NT2/D1 (cell line): ENCODE measurements around the gene TBC1D2.

Source experiments
- DNase-seq: peaks from one replicate; pipeline ENCODE4 v3.0.0-alpha.2; 2011; ENCODE audit warnings: low read depth, low spot score
- H3K27me3 ChIP-seq: 2 replicates; pipeline ENCODE4 v1.6.0; 2011; ENCODE audit warnings: mild to moderate bottlenecking; ENCODE audit not compliant: insufficient read length, insufficient read depth
- H3K36me3 ChIP-seq: 2 replicates; pipeline ENCODE4 v1.6.1; 2011; ENCODE audit warnings: mild to moderate bottlenecking, low read length, mixed read lengths; ENCODE audit not compliant: insufficient read depth, insufficient read length
- H3K4me1 ChIP-seq: 2 replicates; pipeline ENCODE4 v1.5.1; 2011; ENCODE audit not compliant: insufficient read depth, insufficient read length
- H3K4me3 ChIP-seq: 2 replicates; pipeline ENCODE4 v1.5.1; 2011; ENCODE audit warnings: low read depth; ENCODE audit not compliant: insufficient read length
- H3K9ac ChIP-seq: 2 replicates; pipeline ENCODE4 v1.6.0; 2011; ENCODE audit warnings: low read depth; ENCODE audit not compliant: insufficient read length
- H3K9me3 ChIP-seq: 2 replicates; pipeline ENCODE4 v1.5.1; 2011; ENCODE audit warnings: mild to moderate bottlenecking, low read length; ENCODE audit not compliant: insufficient read depth
- SUZ12 ChIP-seq: IDR thresholded peaks from 2 replicates; pipeline ENCODE4 v1.6.1; 2011; ENCODE audit not compliant: insufficient read length, insufficient read depth; ENCODE audit errors: extremely low read depth
- YY1 ChIP-seq: IDR thresholded peaks from 2 replicates; pipeline ENCODE4 v1.6.1; 2011; ENCODE audit not compliant: insufficient read length, insufficient read depth
- ZNF274 ChIP-seq: IDR thresholded peaks from 2 replicates; pipeline ENCODE4 v1.6.1; 2011; ENCODE audit warnings: mild to moderate bottlenecking, low read depth, low read length

TBC1D2 gene

DNA sequence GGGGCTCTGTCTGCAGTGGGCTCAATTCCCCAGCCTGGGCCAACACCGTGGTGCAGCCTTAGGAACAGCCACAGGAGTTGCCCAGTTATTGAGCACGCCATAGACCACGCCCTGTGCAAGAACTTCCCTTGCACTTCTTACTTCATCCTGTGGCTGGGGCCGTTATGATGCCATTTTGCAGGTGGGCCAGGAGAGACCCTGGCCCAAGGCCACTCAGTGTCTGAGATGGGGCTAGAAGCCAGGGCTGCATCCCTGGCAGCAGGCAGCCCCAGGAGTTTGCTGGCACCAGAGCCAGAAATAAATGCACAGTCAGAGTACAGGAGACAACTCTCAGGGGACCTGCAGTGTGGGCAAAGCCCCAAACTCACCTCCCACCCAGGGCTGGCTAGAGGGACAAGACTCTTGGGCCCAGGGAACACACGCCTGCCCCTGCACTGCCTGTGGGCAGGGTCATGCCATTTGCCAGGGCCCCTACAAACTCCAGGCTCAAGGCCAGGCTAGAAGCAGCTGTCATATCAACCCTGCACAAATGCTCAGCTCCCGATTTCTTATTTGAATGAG lies 69.8 kb downstream of the TBC1D2 start:
- Histone ChIP-seq H3K36me3 (peaks cover 13% of the 10 kb centered on the region), H3K4me1 (peaks cover 5% of the 10 kb centered on the region), H3K9me3 (no peaks in the 10 kb centered on the region), H3K9ac (no peak overlapping the region), H3K27me3 (no peaks in the 10 kb centered on the region), H3K4me3 (no peak overlapping the region)
- no peak for DNase-seq
- TF ChIP-seq YY1 (no peak), SUZ12 (no peak), ZNF274 (no peak)

- no peak for TF ChIP-seq ZNF274
- no peak for TF ChIP-seq YY1
- TF ChIP-seq SUZ12: no peak
- H3K27me3 ChIP-seq: no peaks in the 10 kb centered on the region
- no peaks in the 10 kb centered on the region for H3K9me3 ChIP-seq
- DNase-seq: no peak
- no peak overlapping the region for H3K4me3 ChIP-seq
- H3K36me3 ChIP-seq: peaks cover 13% of the 10 kb centered on the region
- H3K4me1 ChIP-seq: peaks cover 3% of the 10 kb centered on the region
- H3K9ac ChIP-seq: no peak overlapping the region
These were observed 70.4 kb downstream of the TBC1D2 start for GRCh38 chr9:98185021-98185567.

- no peak for DNase-seq
- Histone ChIP-seq H3K9ac (no peak overlapping the region), H3K9me3 (no peaks in the 10 kb centered on the region), H3K36me3 (peaks cover 10% of the 10 kb centered on the region), H3K4me1 (peaks cover 3% of the 10 kb centered on the region), H3K4me3 (no peak overlapping the region), H3K27me3 (no peaks in the 10 kb centered on the region)
- TF ChIP-seq YY1 (no peak), ZNF274 (no peak), SUZ12 (no peak)
These were observed 71.1 kb downstream of the TBC1D2 start for GRCh38 chr9:98184326-98184725.

DNA sequence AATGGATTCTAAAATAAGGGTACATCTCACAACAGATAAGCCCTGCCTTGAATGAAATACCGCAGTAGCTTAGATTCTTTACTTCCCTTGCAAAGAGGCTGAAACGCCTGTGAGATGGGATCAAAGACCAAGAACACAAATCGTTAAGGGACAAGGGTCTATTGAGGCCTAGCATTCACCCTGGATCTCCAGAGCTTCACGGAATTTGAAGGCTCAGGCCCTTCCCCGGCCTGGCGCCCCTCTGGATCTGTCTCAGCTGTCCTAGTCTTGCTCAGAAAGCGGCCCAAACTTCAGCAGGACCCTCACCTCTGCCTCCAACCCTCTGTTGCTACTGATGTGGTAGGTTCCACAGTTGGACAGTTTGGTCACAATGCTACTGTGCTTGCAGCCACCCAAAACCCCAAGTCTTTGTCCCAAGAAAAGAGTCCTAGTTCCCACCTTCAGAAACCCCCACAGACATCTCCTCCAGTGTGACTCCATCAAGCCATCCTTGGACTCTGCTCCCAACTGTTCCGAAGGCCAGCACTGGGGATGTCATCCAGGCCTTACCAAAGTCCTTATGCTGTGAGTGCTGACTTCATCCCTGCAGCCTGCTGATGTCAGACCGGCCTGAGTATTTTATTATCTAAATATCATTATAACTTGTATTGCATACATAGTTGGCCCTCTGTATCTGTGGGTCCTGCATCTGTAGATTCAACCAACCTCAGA lies 72.4 kb downstream of the TBC1D2 start:
- no peak for TF ChIP-seq ZNF274
- TF ChIP-seq SUZ12: no peak
- no peak for TF ChIP-seq YY1
- Histone ChIP-seq H3K9ac (no peak overlapping the region), H3K9me3 (no peaks in the 10 kb centered on the region), H3K36me3 (peaks cover 10% of the 10 kb centered on the region), H3K4me1 (peaks cover 3% of the 10 kb centered on the region), H3K4me3 (no peak overlapping the region), H3K27me3 (no peaks in the 10 kb centered on the region)
- no peak for DNase-seq

- DNase-seq: no peak
These were observed 73.2 kb downstream of the TBC1D2 start for GRCh38 chr9:98182069-98182820.

DNA sequence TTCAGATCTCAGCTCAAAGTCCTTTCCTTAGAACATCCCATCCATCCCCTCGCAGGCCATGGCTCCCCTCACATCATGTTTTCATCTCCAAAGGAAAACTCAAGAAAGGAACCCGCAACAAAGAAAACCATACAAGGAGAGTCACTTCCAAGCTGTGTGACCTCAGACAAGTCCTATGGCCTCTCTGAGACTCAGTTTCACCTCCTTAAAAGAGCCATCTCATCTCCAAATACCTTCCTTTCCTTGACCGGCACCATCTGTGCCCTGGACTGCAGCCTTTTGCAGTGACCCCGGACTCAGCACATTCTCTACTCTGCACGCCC lies 73.7 kb downstream of the TBC1D2 start:
- TF ChIP-seq YY1: no peak
- no peak for TF ChIP-seq ZNF274
- Histone ChIP-seq H3K9me3 (no peaks in the 10 kb centered on the region), H3K36me3 (peaks cover 10% of the 10 kb centered on the region), H3K4me1 (peaks cover 3% of the 10 kb centered on the region), H3K27me3 (no peaks in the 10 kb centered on the region), H3K4me3 (no peak overlapping the region), H3K9ac (no peak overlapping the region)
- no peak for DNase-seq

More at GRCh38 chr9:98182069-98182820, 73.2 kb downstream of the TBC1D2 start:
- Histone ChIP-seq H3K4me1 (peaks cover 3% of the 10 kb centered on the region), H3K9me3 (no peaks in the 10 kb centered on the region), H3K36me3 (peaks cover 10% of the 10 kb centered on the region), H3K27me3 (no peaks in the 10 kb centered on the region), H3K4me3 (no peak overlapping the region), H3K9ac (no peak overlapping the region)
- TF ChIP-seq YY1 (no peak), ZNF274 (no peak)

GRCh38 chr9:98180996-98181395 lies 74.5 kb downstream of the TBC1D2 start:
- TF ChIP-seq YY1 (no peak), SUZ12 (no peak)

More at GRCh38 chr9:98180996-98181395, 74.5 kb downstream of the TBC1D2 start:
- DNase-seq: no peak
- Histone ChIP-seq H3K4me1 (peaks cover 3% of the 10 kb centered on the region), H3K27me3 (no peaks in the 10 kb centered on the region), H3K4me3 (no peak overlapping the region), H3K9ac (no peak overlapping the region), H3K36me3 (peaks cover 10% of the 10 kb centered on the region), H3K9me3 (no peaks in the 10 kb centered on the region)
